SK-N-SH (cell line): ENCODE measurements around the gene FAM120B.

Experiments used
- MEF2A ChIP-seq: IDR thresholded peaks from 2 replicates; pipeline ENCODE4 v1.4.0; 2012; ENCODE audit warnings: low read depth, borderline replicate concordance
- NFIC ChIP-seq: IDR thresholded peaks from 2 replicates; pipeline ENCODE4 v1.4.0; 2012; ENCODE audit warnings: borderline replicate concordance
- NRF1 ChIP-seq: IDR thresholded peaks from 2 replicates; pipeline ENCODE4 v1.6.1; 2012; ENCODE audit warnings: low read depth, mild to moderate bottlenecking, low read length
- POLR2AphosphoS5 ChIP-seq: IDR thresholded peaks from 2 replicates; pipeline ENCODE4 v1.6.1; 2012; ENCODE audit warnings: low read depth, low read length
- SMC3 ChIP-seq: IDR thresholded peaks from 2 replicates; pipeline ENCODE4 v1.6.1; 2012; ENCODE audit warnings: low read depth, low read length, improper control_type of control experiment
- TEAD4 ChIP-seq: IDR thresholded peaks from 2 replicates; pipeline ENCODE4 v1.4.0; 2012; ENCODE audit warnings: mild to moderate bottlenecking, borderline replicate concordance; ENCODE audit not compliant: insufficient read depth
- TF ChIP-seq, protein P1 (sequence below): fragments of 200-600 bp; sonication (generic); IDR thresholded peaks from 2 replicates; pipeline ENCODE4 v1.6.1; 2017; ENCODE audit warnings: antibody characterized with exemption, mild to moderate bottlenecking, moderate library complexity
- TF ChIP-seq, protein P2 (sequence below): fragments of 150-350 bp; IDR thresholded peaks from 2 replicates; pipeline ENCODE4 v1.6.1; 2017; ENCODE audit warnings: antibody characterized with exemption, low read length, low read depth, borderline replicate concordance
- TF ChIP-seq, protein P3 (sequence below): IDR thresholded peaks from 2 replicates; pipeline ENCODE4 v1.4.0; 2012; ENCODE audit warnings: low read depth, borderline replicate concordance
- TF ChIP-seq, protein P4 (sequence below): IDR thresholded peaks from 2 replicates; pipeline ENCODE4 v1.4.0; 2012; ENCODE audit warnings: low read depth, borderline replicate concordance

DNA sequence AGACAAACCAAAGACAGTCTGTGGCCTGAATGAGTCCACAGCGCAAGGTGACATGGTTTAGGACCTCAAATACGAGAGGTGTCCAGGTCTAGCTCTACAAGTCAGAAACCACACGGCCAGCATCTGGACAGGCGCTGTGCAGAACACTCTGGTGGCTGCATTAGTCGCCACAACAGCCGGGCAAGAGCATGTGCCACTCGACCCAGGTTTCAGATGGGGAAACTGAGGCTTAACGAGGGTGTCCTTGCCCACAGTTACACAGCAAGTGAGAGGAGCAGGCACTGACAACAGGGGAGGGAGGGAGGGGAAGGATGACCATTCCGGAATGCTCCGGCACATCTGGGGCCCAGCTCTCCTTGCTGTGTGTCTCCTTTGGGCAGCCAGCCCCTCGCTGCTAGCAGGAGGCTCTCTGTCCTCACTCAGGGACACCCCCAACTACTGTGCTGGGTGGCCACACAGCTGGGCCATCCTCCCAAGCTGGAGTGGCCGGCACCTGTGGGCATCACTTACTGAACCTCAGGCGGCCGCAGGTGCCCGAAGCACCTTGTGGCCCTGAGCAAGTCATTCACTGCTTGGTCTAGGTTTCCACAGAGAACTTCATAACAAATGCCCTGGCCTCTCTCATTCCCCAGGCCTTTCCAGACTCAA, 22.3 kb upstream of the FAM120B start:
- TF ChIP-seq TEAD4: no peak
- TF ChIP-seq, protein P1, sequence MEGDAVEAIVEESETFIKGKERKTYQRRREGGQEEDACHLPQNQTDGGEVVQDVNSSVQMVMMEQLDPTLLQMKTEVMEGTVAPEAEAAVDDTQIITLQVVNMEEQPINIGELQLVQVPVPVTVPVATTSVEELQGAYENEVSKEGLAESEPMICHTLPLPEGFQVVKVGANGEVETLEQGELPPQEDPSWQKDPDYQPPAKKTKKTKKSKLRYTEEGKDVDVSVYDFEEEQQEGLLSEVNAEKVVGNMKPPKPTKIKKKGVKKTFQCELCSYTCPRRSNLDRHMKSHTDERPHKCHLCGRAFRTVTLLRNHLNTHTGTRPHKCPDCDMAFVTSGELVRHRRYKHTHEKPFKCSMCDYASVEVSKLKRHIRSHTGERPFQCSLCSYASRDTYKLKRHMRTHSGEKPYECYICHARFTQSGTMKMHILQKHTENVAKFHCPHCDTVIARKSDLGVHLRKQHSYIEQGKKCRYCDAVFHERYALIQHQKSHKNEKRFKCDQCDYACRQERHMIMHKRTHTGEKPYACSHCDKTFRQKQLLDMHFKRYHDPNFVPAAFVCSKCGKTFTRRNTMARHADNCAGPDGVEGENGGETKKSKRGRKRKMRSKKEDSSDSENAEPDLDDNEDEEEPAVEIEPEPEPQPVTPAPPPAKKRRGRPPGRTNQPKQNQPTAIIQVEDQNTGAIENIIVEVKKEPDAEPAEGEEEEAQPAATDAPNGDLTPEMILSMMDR: no peak
- no peak for TF ChIP-seq MEF2A
- no peak for TF ChIP-seq POLR2AphosphoS5
- TF ChIP-seq NFIC: no peak
- TF ChIP-seq, protein P2, sequence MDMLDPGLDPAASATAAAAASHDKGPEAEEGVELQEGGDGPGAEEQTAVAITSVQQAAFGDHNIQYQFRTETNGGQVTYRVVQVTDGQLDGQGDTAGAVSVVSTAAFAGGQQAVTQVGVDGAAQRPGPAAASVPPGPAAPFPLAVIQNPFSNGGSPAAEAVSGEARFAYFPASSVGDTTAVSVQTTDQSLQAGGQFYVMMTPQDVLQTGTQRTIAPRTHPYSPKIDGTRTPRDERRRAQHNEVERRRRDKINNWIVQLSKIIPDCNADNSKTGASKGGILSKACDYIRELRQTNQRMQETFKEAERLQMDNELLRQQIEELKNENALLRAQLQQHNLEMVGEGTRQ: no peak
- TF ChIP-seq, protein P3, sequence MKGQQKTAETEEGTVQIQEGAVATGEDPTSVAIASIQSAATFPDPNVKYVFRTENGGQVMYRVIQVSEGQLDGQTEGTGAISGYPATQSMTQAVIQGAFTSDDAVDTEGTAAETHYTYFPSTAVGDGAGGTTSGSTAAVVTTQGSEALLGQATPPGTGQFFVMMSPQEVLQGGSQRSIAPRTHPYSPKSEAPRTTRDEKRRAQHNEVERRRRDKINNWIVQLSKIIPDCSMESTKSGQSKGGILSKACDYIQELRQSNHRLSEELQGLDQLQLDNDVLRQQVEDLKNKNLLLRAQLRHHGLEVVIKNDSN: no peak
- no peak for TF ChIP-seq NRF1
- no peak for TF ChIP-seq SMC3
- TF ChIP-seq, protein P4, sequence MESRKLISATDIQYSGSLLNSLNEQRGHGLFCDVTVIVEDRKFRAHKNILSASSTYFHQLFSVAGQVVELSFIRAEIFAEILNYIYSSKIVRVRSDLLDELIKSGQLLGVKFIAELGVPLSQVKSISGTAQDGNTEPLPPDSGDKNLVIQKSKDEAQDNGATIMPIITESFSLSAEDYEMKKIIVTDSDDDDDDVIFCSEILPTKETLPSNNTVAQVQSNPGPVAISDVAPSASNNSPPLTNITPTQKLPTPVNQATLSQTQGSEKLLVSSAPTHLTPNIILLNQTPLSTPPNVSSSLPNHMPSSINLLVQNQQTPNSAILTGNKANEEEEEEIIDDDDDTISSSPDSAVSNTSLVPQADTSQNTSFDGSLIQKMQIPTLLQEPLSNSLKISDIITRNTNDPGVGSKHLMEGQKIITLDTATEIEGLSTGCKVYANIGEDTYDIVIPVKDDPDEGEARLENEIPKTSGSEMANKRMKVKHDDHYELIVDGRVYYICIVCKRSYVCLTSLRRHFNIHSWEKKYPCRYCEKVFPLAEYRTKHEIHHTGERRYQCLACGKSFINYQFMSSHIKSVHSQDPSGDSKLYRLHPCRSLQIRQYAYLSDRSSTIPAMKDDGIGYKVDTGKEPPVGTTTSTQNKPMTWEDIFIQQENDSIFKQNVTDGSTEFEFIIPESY: no peak
